H9 (cell line): ENCODE measurements around the gene HSD17B7. TPM values are rescaled to one million over a fixed set of nuclear protein-coding genes. Genes with fewer than 3 reads are reported as not detected.

Experiments used
- DNase-seq: peaks from one replicate; pipeline ENCODE4 v3.0.0-alpha.2; 2017
- H2AFZ ChIP-seq: one replicate; pipeline ENCODE4 v1.6.1; 2013; ENCODE audit warnings: mild to moderate bottlenecking, low read length, control low read depth, moderate library complexity
- H2AK5ac ChIP-seq: 2 replicates; pipeline ENCODE4 v1.6.1; 2013; ENCODE audit warnings: low read length, control low read depth, mixed read lengths; ENCODE audit not compliant: insufficient read length
- H2BK120ac ChIP-seq: one replicate; pipeline ENCODE4 v1.6.1; 2013; ENCODE audit warnings: low read depth, mild to moderate bottlenecking, low read length, control low read depth, inconsistent platforms; ENCODE audit not compliant: poor library complexity, severe bottlenecking
- H2BK12ac ChIP-seq: 2 replicates; pipeline ENCODE4 v1.6.1; 2013; ENCODE audit warnings: low read length, control low read depth, mixed read lengths, low read depth; ENCODE audit not compliant: insufficient read length
- H2BK15ac ChIP-seq: 2 replicates; pipeline ENCODE4 v1.6.1; 2013; ENCODE audit warnings: low read depth, low read length, control low read depth
- H2BK20ac ChIP-seq: one replicate; pipeline ENCODE4 v1.6.1; 2013; ENCODE audit warnings: low read depth, mild to moderate bottlenecking, low read length, control low read depth, inconsistent platforms; ENCODE audit not compliant: poor library complexity, severe bottlenecking
- H2BK5ac ChIP-seq: 2 replicates; pipeline ENCODE4 v1.6.1; 2013; ENCODE audit warnings: low read length, control low read depth, mixed read lengths; ENCODE audit not compliant: insufficient read length
- H3K14ac ChIP-seq: 2 replicates; pipeline ENCODE4 v1.6.1; 2013; ENCODE audit warnings: low read length, control low read depth; ENCODE audit not compliant: insufficient read depth
- H3K18ac ChIP-seq: 2 replicates; pipeline ENCODE4 v1.6.1; 2013; ENCODE audit warnings: low read depth, mild to moderate bottlenecking, mixed read lengths, low read length, control low read depth; ENCODE audit not compliant: insufficient read length
- H3K23ac ChIP-seq: 2 replicates; pipeline ENCODE4 v1.6.1; 2013; ENCODE audit warnings: low read length, control low read depth, mixed read lengths, low read depth; ENCODE audit not compliant: insufficient read length
- H3K23me2 ChIP-seq: 2 replicates; pipeline ENCODE4 v1.6.1; 2013; ENCODE audit warnings: low read depth, mild to moderate bottlenecking, mixed read lengths, low read length, control low read depth; ENCODE audit not compliant: insufficient read length, poor library complexity, severe bottlenecking
- H3K27ac ChIP-seq: 2 replicates; pipeline ENCODE4 v1.5.1; 2013; ENCODE audit warnings: low read length, control low read depth, mixed read lengths, low read depth; ENCODE audit not compliant: insufficient read length
- H3K27me3 ChIP-seq: 2 replicates; pipeline ENCODE4 v1.6.1; 2013; ENCODE audit warnings: low read length, control low read depth, inconsistent platforms; ENCODE audit not compliant: insufficient read depth
- H3K4ac ChIP-seq: 2 replicates; pipeline ENCODE4 v1.6.1; 2013; ENCODE audit warnings: low read depth, mild to moderate bottlenecking, control low read depth, inconsistent platforms, low read length, moderate library complexity
- H3K4me1 ChIP-seq: 2 replicates; pipeline ENCODE4 v1.6.1; 2013; ENCODE audit warnings: low read length, control low read depth, inconsistent platforms; ENCODE audit not compliant: insufficient read depth
- H3K4me2 ChIP-seq: 2 replicates; pipeline ENCODE4 v1.6.1; 2013; ENCODE audit warnings: low read length, control low read depth, mixed read lengths; ENCODE audit not compliant: insufficient read length, insufficient read depth
- H3K56ac ChIP-seq: 2 replicates; pipeline ENCODE4 v1.6.1; 2013; ENCODE audit warnings: low read depth, mild to moderate bottlenecking, mixed read lengths, low read length, control low read depth; ENCODE audit not compliant: insufficient read length
- H3K79me1 ChIP-seq: 2 replicates; pipeline ENCODE4 v1.6.1; 2013; ENCODE audit warnings: low read depth, mild to moderate bottlenecking, moderate library complexity, low read length, control low read depth, inconsistent platforms; ENCODE audit not compliant: insufficient read depth, poor library complexity, severe bottlenecking
- H3K79me2 ChIP-seq: 2 replicates; pipeline ENCODE4 v1.6.1; 2013; ENCODE audit warnings: low read length, control low read depth, inconsistent platforms; ENCODE audit not compliant: insufficient read depth
- H3K9ac ChIP-seq: 2 replicates; pipeline ENCODE4 v1.6.1; 2013; ENCODE audit warnings: low read length, control low read depth, mixed read lengths; ENCODE audit not compliant: insufficient read length; ENCODE audit errors: extremely low read depth
- H3K9me3 ChIP-seq: one replicate; pipeline ENCODE4 v1.6.1; 2013; ENCODE audit warnings: low read depth, low read length, inconsistent platforms; ENCODE audit not compliant: control insufficient read depth
- H3T11ph ChIP-seq: one replicate; pipeline ENCODE4 v1.6.1; 2013; ENCODE audit warnings: mild to moderate bottlenecking, low read length, control low read depth, inconsistent platforms
- H4K20me1 ChIP-seq: one replicate; pipeline ENCODE4 v1.6.1; 2013; ENCODE audit not compliant: control insufficient read depth, insufficient read length, insufficient read depth
- H4K5ac ChIP-seq: 2 replicates; pipeline ENCODE4 v1.6.1; 2013; ENCODE audit warnings: low read depth, mild to moderate bottlenecking, mixed read lengths, low read length, control low read depth; ENCODE audit not compliant: insufficient read length
- H4K8ac ChIP-seq: replicated peaks from 2 replicates; pipeline ENCODE4 v1.6.1; 2013; ENCODE audit warnings: low read length, control low read depth, mixed read lengths, low read depth; ENCODE audit not compliant: insufficient read length
- H4K91ac ChIP-seq: 2 replicates; pipeline ENCODE4 v1.6.1; 2013; ENCODE audit warnings: low read depth, mild to moderate bottlenecking, moderate library complexity, mixed read lengths, low read length, control low read depth; ENCODE audit not compliant: insufficient read length
- H3K27ac Mint-ChIP-seq, 3 experiments: 2 replicates in 2 of 3; 3 replicates in 1 of 3; pipeline ENCODE4 v1.8.0; 2020 to 2021; ENCODE audit warnings: mixed read lengths in 3 of 3, mild to moderate bottlenecking in 1 of 3, moderate library complexity in 1 of 3
- H3K27me3 Mint-ChIP-seq: 2 replicates; pipeline ENCODE4 v1.8.0; 2021; ENCODE audit warnings: low read depth, mild to moderate bottlenecking, moderate library complexity, mixed read lengths
- H3K36me3 Mint-ChIP-seq, 3 experiments: 2 replicates in 2 of 3; 3 replicates in 1 of 3; pipeline ENCODE4 v1.8.0; 2020 to 2021; ENCODE audit warnings: low read depth in 3 of 3, mixed read lengths in 3 of 3; ENCODE audit not compliant: insufficient read depth in 1 of 3
- H3K4me1 Mint-ChIP-seq, 2 experiments: 2 replicates each; pipeline ENCODE4 v1.8.0; 2020; ENCODE audit warnings: mixed read lengths in 2 of 2
- H3K4me3 Mint-ChIP-seq, 2 experiments: 2 replicates in 1 of 2; 3 replicates in 1 of 2; pipeline ENCODE4 v1.8.0; 2020 to 2021; ENCODE audit warnings: mild to moderate bottlenecking in 2 of 2, mixed read lengths in 2 of 2, moderate library complexity in 1 of 2
- H3K9me3 Mint-ChIP-seq, 2 experiments: 2 replicates in 1 of 2; 3 replicates in 1 of 2; pipeline ENCODE4 v1.8.0; 2020; ENCODE audit warnings: mild to moderate bottlenecking in 2 of 2, mixed read lengths in 2 of 2, moderate library complexity in 1 of 2
- CTCF ChIP-seq: fragments of 200-600 bp; sonication (generic); conservative IDR thresholded peaks from 3 replicates; pipeline ENCODE4 v1.8.0; 2021; ENCODE audit warnings: antibody characterized with exemption, mild to moderate bottlenecking
- WGBS: extraction: QIAGEN DNeasy Blood & Tissue Kit; methylation state at CpG from one replicate; pipeline ENCODE4 v1.1.7; 2013; ENCODE audit warnings: missing lambda C conversion rate, low lambda C conversion rate, mixed read lengths; ENCODE audit not compliant: insufficient read length; ENCODE audit errors: extremely low coverage; 5-methylcytosine and 5-hydroxymethylcytosine counted together
- total RNA-seq: library from RNA; stranded (reverse); gene quantifications from 2 replicates; pipeline ENCODE4 v1.2.1, GENCODE V29; 2021

HSD17B7 gene
- total RNA-seq, 1 experiment from 2014 or later: 26.2 TPM

GRCh38 chr1:162772571-162773154 is 17.8 kb upstream of the HSD17B7 start:
- H3T11ph ChIP-seq: no peak overlapping the region
- H3K4ac ChIP-seq: no peak overlapping the region
- H3K9me3 Mint-ChIP-seq: no peaks in the 10 kb centered on the region
- no peaks in the 10 kb centered on the region for H3K27me3 ChIP-seq
- no peaks in the 10 kb centered on the region for H3K79me2 ChIP-seq
- no CpG with 5 or more reads among the region's 4 CpGs for WGBS
- H2BK20ac ChIP-seq: no peak overlapping the region
- no peak for TF ChIP-seq CTCF
- no peak overlapping the region for H4K91ac ChIP-seq
- no peak overlapping the region for H2BK15ac ChIP-seq
- H2BK120ac ChIP-seq: no peak overlapping the region
- H2BK12ac ChIP-seq: no peak overlapping the region
- H3K27ac Mint-ChIP-seq: no peak overlapping the region
- no peak overlapping the region for H4K8ac ChIP-seq
- no peak for DNase-seq
- no peak overlapping the region for H3K14ac ChIP-seq
- no peaks in the 10 kb centered on the region for H3K23me2 ChIP-seq
- H3K4me3 Mint-ChIP-seq: no peak overlapping the region
- H3K56ac ChIP-seq: no peak overlapping the region
- H3K23ac ChIP-seq: no peak overlapping the region
- H3K9ac ChIP-seq: no peak overlapping the region
- no peak overlapping the region for H2AFZ ChIP-seq
- H3K27me3 Mint-ChIP-seq: no peaks in the 10 kb centered on the region; the same call in 1 of the 2 replicates
- no peak overlapping the region for H3K18ac ChIP-seq
- H3K4me1 Mint-ChIP-seq: peaks cover 17% of the 10 kb centered on the region in 2 experiments
- no peak overlapping the region for H2BK5ac ChIP-seq
- H3K4me2 ChIP-seq: no peak overlapping the region
- H3K27ac ChIP-seq: no peak overlapping the region
- H3K4me1 ChIP-seq: no peaks in the 10 kb centered on the region
- no peaks in the 10 kb centered on the region for H4K20me1 ChIP-seq
- no peak overlapping the region for H4K5ac ChIP-seq
- H3K36me3 Mint-ChIP-seq: no peaks in the 10 kb centered on the region; a peak in 1 of 7 replicates
- no peaks in the 10 kb centered on the region for H3K9me3 ChIP-seq
- no peak overlapping the region for H2AK5ac ChIP-seq
- no peaks in the 10 kb centered on the region for H3K79me1 ChIP-seq
